ENCODE measurements around the gene C22orf39.

The C22orf39 gene

DNA sequence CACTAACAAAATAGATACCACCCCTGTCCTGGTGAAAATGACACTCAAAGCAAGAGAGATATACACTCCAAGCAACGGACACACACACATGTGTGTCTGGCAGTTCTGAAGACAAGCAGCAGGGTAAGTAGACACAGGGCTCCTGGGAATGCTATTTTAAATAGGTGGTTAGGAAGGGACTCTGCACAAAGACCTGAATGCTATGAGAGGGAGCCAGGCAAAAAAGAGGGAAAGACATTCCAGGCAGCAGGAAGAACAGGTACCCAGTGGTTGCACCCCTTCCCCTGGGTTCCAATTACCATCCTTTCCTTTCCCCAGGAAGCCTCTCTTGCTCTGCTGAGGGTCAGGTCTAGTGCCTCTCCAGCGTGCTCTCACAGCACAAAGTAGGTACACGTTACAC is 28.5 kb upstream of the C22orf39 start:
- no peak for FAIRE-seq

DNA sequence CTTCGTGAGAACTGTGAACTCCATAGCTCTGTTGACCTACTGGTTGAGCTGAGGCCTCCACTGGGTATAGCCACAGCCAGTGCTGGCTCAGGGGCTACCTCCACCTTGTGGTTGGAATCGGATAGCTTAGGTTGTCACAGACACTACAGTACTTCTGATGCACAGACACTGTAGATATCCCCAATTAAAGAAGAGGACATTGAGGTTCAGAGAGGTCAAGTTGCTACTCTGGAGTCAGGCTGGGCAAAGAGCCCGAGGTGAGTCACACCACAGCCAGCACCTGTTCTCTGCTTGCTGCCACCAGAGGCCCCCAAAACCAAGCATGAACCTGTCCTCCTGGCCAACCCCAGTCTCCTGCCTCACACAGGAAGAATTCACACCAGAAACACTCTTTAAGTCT is 26.1 kb upstream of the C22orf39 start:
- no peak for FAIRE-seq

DNA sequence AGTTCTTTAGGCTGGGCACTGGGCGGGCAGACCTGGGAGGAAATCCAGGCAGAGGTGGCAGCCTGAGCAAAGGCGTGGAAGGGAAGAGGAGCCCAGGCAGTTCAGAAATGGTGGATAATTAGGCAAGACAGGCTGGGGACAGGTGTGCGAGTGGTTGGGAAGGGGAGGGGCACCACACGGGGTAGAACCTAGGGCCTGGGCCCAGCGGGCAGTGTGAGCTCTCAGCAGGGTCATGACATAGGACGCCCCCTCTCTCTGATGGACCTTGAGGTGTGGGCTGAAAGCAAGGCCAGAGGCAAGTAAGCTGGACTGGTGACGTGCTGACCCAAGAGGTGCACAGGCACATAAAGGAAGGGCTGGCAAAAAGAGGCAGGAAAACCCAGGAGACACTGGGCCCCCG is 24.7 kb upstream of the C22orf39 start:
- FAIRE-seq: no peak

DNA sequence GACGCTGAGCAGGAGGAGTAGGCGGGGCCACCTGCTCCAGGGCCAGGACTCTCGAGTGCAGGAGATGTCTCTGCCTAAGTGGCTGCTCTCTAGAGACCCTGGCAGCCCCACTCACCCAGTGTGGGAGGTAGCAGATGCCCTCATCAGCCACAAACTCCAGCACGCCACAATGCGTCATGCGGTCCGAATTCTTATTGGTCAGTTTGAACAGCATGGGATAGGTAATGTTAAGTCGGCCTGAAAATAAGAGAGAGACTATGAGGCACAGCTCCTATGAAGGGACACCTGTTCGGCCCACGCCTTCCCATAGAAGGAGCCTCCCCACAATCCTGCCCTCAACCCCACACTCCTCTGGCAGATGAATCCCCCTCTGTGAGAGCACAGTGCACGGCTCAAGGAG is 24.1 kb upstream of the C22orf39 start:
- no peak for FAIRE-seq

DNA sequence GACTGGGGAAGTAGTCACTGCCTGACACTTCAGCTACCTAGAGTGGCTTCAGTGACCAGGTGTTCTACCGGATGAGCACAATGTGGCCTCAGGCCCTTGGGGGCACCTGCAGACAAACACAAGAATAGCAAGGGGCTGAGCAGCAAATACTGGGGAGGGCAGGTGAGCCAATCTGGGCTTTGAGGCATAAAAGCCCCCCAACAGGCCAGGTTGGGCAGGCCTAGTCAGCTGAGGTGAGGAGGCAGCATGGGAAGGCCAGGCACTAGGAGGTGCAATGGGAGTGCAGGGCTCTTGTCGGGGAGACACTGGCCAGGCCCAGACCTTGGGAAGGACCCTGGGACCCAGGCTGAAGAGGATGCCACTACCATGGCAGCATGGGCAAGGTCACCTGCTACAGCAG is 22.5 kb upstream of the C22orf39 start:
- no peak for FAIRE-seq

DNA sequence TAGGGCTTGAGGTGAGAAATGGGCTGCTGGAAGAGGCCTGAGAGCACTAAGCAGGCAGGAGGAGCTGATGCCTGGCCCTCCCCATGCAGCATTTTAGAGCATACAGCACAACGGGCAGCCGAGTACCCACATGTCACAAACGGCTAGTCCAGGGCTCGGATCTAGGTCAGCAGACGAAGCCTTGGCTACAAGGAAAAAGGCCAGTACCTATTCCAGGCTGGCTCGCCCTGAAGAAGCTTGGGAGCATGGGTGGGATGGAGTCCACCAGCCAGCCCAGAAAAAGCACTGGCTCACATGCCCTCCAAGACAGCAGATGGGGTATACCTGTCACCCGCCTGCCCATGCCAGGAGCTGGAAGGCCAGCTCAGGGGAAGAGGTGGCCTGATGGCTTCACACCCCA is 21.9 kb upstream of the C22orf39 start:
- no peak for FAIRE-seq

DNA sequence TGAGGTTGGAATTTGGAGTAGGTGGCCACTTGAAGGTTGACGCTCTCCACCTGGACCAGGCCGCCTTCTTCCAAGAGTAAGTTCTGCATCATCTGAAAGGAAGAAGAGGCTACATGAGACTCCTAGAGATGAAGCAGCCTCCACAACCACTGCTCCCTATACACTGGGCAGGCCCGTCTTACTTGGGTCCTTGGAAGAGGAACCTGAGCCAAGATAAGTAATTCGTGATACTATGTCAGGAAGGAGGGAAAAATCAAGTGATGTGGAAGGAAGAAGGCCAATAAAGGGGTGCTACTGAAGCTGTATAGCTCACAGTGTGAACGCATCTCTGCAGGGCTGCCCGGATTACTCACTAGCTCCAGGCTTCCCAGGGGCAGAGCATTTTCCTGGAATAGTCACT is 20.4 kb upstream of the C22orf39 start:
- no peak for FAIRE-seq

DNA sequence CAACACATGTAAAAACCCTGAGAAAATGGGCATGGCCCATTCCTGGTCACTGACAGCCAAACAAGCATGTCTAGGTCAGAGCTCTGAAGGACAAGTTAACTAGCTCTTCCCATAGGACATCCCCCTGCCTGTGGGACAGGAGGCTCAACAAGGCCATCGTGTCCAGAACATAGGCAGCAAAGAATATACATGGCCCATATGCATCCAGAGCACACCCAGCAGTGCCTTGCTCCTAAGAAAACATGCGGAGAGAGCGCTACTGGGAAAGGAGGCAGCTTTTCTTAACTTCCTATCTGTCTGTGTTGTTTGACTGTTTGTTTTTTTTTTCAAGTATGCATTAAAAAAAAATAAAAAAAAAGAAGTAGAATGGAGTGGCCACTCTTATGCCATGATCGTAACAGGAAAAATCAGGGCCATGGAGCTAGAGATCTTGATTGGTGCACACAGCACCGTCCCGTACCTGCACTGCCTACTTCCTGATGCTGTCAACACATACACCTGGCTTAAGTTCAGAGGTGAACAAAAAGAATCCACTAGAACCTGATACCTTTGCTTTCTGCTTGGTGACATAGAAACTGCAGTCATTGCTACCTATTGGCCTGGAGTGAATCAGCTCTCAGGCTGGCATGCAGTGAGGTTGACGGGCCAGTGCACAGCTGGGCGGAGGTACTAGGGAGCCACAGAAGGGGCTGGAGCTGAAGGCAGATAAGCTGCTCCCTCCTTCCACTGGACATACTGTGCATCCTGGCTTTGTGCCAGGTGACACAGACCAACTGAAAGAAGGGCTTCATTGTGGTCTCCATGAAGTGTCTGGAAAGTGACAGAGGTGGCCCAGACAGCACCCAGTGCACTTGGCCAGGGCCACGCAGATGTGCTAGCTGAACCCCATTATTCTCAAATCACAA is 19.6 kb upstream of the C22orf39 start:
- no peak for FAIRE-seq

DNA sequence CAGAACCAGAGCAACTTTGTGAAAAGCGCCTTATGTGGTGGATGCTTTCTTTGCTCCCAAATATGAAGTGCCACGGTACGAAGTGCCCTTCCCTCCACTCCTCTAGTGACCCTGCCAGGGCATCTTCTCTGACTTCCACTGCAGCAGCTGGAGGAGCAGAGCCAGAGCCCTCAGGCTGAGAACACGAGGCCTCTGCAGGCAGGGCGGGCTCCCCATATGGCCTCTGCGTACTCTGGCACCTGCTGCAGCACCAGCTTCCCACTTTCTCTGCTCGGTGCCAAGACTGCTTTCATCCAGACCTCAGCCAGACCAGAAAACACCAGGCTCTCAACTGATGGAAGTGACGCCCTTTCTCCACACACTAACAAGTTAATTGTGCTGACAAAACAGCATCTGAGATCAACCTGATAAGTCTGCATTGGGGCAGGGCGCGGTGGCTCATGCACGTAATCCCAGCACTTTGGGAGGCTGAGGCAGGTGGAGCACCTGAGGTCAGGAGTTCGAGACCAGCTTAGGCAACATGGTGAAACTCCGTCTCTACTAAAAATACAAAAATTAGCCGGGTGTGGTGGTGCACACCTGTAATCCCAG is 18.7 kb upstream of the C22orf39 start:
- no peak for FAIRE-seq

DNA sequence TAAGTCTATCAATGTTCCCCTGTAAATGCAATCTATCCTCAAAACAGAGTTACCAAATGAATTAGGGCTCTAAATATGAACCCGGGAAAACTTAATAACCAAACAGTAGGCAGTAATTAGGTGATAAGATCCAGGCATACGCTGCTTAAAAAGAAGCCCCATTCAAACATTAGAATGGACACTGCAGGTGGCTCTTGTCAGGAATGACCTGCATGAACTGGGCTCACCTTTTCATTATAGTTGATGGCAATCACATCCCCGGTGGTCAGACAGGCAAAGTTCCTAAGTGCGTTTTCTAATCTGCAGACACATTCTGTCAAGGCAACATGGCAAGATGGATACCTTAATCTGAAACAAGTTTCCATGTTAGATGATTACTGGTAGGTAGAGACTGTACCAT is 17.5 kb upstream of the C22orf39 start:
- no peak for FAIRE-seq

DNA sequence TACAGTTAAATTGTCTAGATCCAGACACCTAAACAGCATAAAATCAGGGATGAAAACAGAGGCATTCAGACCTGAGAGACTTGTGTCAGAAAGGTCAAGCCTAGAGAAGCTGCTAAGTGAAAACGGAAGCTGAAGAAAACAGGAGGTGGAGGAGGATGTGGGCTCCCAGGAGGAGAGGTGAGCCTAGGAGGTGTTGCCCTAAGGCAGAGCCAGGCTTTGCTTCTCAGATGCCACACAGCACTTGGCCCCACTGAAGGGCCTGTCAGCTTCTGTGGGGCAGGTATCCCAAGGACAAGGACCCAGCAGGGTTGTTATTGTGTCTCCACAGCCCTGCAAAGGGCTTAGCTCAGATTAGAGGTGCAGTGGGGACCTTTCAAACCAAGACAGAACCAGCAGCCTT is 17.0 kb upstream of the C22orf39 start:
- FAIRE-seq: no peak

DNA sequence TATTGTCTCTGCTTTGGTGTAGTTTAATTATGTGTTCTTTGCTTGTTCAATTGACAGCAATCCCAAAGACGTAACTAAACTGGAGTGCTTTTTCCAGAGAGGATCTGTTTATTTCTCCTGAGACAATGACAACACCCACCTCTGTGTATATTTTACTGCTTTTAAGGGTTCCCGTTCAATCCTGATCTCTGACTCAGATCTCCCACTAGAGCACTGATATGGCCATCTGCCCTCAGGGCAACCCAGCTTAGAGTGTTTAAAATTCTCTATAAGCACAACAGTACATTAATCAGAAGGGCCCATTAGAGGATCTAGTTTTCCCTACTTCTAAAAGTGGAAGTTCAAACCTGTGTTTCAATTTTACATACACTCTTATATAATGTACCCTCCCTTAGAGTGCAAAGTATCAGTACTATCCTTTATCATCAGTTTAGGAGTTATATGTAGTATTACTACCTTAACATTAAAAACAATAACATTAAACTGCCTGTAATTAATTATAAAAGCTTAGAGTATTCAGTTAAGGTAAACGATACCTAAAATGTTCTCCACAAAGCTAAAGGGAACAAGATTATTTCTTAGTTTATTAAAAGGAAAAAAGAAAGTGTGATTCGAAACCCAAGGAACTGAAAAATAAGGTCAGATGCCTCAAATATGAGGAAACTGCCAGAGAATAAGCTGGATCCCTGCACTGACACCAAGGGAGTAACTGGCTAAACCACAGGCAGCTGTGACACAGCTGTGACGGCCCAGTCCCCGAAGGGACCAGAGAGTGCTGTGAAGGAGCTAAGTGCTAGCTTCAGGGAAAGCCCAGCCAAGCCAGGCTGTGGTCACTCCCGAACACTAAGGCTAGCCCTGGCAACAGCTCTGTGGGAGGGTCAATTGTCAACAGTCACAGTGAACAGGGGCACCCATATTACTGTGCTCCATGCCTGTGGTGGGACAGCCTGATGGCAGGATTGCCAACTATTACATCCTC is 16.3 kb upstream of the C22orf39 start:
- no peak for FAIRE-seq

DNA sequence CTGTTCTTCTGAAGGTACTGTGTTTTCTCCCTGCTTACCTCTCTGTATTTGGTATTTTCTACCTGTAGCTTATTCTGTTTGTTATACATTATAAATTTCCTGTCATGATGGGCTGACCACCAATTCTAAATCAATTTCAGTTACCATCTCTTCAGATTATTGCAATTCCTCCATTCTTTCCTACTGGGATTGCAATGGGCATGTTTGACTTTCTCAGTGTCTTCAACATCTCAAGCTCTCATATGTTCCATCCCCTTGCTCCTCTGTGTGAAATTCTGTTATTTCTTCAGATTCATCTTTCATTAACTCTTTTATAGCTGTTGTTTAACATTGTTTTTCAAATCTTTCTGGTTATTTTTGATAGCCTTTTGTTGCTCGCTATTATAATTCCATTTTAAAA is 15.5 kb upstream of the C22orf39 start:
- FAIRE-seq: no peak

DNA sequence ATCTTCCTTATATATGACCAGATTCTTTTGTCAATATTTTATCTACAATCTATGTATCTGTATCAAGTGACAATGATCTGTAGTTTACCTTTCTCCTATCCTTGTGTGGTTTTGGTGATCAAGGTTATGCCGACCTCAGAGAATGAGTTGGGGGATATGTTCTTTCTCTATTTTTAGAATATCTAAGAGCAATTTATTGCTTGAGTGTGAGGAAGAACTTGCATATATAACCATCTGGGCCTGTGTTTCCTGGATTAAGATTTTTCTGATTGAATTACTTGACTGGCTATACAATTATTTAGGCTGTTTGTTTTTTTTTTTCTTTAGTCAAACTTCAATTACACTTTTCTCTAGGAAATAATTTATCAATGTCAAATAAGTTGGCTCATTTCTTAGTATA is 14.0 kb upstream of the C22orf39 start:
- FAIRE-seq: peak; percentile 68

DNA sequence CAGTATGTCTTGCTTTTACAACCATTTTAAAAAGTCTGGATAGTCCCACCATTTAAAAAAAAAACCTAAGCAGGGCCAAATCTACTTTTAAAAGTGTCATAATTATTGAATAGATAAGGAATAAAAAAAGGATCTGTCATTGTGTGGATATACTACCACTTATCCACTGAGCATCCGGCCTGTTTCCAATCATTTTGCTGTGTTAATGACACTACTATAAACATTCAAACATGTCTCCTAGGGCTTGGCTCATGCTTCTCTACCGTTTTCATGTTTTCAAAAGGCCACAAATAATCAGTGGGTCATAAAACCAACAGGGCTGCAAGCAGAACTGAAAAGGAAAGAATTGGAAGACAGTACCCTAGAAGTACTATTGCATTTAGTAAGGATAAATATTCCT is 12.5 kb upstream of the C22orf39 start:
- FAIRE-seq: no peak

DNA sequence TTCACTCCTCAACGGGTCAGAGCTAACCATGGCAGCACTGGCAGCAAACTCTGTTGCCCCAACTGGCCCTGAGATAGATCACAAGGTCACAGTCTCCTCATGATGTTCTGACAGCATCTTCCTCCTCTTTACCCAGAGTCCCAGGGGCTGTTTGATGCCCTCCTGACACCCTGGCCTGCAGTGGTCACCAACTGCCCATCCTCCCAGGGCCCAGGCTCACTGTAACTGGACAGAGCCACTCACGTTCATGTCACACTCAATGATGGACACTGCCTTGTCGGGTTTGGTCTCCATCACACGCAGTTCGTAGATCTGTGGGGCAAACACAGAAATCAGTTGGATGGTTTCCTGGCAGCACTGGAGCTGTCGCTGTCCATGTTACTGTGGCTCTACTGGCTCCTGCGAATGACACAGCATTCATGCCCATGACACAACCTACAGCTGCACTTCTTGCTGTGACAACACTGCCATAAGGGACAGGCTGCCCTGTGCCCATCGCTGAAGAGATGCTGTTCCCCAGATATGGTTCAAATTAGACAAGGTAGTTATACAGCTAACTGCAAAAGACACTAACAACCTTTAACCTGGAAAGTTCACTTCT is 10.4 kb upstream of the C22orf39 start:
- no peak for FAIRE-seq

DNA sequence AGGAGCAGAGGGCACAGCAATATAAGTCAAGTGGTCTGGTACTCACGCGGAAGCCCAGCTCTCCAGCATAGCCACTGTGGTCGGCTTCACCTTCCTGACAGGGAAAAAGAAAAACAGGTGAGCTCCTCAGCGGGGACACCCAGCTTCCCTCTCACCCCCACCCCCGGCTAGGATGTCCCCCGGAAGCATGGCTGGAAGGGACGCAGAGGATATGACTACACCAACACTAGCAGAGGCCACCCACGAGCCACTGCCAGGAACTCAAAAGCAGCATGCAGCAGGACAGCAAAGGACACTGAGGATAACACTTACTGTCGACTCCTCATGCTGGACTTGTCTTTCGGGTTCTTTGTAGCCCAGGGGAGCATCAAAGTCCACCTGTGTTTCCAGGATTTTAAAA is 9.0 kb upstream of the C22orf39 start:
- FAIRE-seq: no peak

DNA sequence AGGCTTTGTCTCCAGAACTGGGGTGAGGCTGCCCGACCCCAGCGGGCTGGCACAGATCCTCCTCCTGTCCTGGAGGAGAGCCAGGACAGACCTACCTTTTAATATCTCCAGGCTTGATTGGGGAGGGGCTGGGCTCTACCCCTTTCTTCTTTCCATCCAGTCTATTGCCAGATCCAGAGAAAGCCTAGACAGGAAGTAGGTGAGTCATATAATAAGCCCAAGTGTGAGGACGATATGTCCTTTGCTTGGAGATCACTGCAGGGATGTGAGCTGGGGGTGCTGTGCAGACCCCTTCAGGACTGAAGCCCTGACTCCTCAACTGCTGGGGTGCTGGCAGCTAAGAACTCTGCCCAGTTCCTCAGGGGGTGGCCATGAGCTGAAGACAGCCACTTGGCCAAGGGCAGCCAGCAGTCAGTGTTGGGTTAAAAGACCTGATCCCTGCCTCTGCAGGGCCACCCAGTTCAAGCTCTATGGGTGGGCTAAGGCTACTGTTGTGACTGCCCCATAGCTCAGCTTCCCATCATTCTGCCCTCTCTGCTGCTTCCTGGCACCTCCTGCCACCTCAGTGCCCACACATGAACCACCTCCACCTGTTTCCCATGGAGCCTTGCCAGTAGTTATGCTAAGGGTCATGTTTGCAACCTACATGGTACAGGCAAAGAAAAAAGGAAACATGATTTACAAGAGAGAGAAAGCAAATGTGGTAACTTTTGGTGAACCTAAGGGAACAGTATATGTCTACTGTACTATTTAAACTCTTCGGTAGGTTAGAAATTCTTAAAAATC is 8.3 kb upstream of the C22orf39 start:
- FAIRE-seq: no peak

DNA sequence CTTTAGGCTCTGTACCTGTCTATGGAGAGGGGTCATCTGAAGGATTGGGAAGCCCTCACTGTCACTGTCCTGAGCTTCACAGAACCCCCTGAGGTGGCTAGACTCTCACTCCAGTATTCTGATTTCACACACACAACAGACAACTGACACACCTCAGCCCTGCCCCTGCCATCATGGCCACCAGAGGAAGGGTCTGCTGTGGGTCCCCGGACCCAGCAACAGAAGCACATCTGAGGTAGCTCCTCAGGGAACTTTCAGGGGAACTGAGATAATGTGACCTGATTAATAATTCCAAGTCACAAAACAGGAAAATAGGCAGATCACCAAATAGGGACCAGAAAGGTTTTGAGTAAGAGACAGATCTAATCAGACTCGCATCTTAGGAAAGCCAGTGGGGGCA is 7.5 kb upstream of the C22orf39 start:
- FAIRE-seq: no peak

DNA sequence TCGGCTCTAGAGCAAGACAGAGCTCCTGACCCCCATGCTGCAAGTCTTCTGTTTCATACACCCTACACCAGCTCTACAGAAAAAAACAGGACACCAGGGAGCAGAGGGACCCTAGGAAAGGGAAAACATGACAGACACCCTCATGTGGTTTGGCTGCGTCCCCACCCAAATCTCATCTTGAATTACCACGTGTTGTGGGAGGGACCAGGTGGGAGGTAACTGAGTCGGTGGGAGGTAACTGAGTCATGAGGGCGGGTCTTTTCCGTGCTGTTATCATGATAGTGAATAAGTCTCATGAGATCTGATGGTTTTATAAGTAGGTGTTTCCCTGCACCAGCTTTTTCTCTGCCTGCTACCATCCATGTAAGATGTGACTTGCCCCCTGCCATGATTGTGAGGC is 6.6 kb upstream of the C22orf39 start:
- no peak for FAIRE-seq

DNA sequence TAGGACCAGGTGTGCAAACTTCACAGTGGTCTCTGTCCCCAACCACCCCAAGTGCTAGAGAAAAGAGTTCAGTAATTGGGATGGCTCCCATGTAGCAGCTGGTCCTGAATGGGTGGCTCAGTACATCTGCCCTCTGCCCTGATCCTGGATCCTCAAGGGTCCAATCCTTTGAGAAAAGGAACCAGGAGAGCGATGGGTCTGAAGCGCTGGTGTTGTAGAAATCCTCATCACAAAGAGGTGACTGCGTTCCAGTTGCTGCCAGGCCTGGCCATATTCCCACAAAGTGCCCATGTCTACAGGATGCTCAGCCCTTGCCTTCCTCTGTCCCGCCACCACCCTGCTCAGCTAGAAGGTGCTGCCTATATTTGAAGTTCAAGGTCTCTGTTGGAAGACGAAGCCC is 6.2 kb upstream of the C22orf39 start:
- FAIRE-seq: no peak

DNA sequence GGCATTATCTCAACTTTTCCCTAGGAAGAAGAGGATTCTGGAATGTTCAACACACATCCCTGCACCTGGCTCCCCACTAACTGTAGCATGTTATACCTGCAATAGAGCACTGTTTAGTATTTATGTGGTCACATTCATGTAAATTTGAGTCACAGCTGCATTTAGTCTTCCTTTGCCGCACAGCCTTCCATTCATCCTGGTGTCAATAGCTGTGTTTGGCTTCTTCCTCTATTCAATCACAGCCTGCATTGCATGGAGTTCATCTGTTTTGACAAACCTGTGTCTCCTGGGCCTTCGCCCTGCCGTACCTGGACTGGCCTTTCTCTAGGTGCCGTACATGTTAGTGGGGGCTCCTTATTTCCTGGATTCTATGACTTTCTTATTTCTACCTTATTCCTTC is 4.1 kb upstream of the C22orf39 start:
- no peak for FAIRE-seq

Data from islet of Langerhans (tissue), 1 donor.